Omental fat pad (tissue), 4 donors: ENCODE results near the gene LHPP. TPM values are rescaled to one million over a fixed set of nuclear protein-coding genes. Genes with fewer than 3 reads are reported as not detected.

Source experiments
- ATAC-seq: fragments of 150-250 bp; one replicate; pipeline ENCODE4 v1.9.1; 2016; ENCODE audit warnings: mild to moderate bottlenecking, moderate library complexity; ENCODE audit not compliant: low FRiP score
- DNase-seq: peaks from one replicate; pipeline ENCODE4 v3.0.0-alpha.2; 2019; ENCODE audit warnings: low spot score
- total RNA-seq, 4 donors: library from RNA; depleted of rRNA; stranded (reverse); fragments of >200 nt; gene quantifications; one replicate each; pipeline ENCODE4 v1.1.0, GENCODE V29; 2016
- TF ChIP-seq, protein P1 (sequence below), 3 donors: fragments of 450-650 bp; IDR thresholded peaks; one replicate each; pipeline ENCODE4 v1.5.1; 2016 to 2017; ENCODE audit warnings: antibody characterized with exemption in 3 of 3, mild to moderate bottlenecking in 3 of 3, moderate library complexity in 2 of 3

The LHPP gene
- total RNA-seq, 4 donors from 2014 or later: 10.1 to 16.2 (median 13.7) TPM

DNA sequence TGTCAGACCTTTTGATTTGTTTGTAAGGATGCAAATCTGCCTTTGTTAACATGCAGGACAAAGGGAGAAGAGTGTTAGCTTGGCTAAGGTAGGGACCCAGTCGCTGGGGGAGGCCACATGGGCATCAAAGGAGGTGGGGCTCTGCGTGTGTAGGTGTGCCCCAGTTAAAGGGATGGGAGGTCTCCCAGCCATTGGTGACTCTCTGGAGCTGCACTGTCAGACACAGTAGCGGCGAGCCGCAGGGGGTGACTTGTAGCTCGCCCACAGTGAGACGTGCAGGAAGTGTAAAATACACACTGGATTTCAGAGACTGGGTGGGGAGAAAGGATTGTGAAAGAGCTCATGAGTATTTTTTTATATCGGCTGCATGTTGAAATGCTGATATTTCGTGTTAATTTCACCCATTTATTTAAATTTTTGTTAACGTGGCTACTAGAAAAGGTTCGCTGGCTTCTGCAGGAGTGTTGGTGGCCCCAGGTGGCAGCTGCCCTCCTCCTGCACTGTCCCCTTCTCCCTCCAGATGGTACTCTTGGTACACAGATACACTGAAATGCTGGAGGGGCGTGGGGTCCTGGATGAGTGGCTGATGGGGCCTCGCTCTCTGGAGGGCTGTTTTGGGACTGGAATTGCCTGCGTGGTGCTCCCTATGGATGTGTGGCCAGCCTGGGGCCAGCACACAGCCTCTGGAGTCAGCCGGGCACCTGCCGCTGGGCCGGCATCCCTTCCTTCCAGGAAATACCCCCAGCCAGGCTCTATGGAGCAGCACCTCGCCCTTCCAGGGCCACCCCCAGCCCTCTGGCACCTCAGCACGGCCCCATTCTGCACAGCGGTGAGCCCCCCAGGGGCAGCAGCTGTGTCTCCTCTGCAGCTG, 59.2 kb downstream of the LHPP start:
- ATAC-seq (no peak), DNase-seq (no peak)

DNA sequence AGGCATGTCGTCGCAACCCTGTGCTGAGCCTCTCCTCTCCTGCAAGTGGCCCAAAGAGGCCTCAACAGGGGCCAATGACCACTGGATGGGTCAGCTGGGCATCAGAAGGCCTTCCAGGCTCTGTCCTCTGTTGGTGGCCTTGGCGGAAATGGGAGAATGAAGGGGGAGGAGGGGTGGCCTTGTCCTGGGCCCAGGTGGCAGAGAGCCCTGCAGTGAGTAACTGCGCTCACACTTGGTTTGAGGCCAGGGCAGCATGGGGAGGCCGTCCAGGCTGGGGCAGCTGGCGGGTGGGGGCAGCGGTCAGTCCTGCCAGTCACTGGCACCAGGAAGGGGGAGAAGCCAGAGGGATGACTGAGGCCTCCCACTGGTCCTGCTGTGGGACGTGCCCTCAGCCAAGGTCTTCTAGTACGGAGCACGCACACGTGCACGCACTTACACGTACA, 59.8 kb downstream of the LHPP start:
- no peak for DNase-seq
- no peak for ATAC-seq

More for the DNA sequence above, 59.2 kb downstream of the LHPP start:
- TF ChIP-seq, protein P1, sequence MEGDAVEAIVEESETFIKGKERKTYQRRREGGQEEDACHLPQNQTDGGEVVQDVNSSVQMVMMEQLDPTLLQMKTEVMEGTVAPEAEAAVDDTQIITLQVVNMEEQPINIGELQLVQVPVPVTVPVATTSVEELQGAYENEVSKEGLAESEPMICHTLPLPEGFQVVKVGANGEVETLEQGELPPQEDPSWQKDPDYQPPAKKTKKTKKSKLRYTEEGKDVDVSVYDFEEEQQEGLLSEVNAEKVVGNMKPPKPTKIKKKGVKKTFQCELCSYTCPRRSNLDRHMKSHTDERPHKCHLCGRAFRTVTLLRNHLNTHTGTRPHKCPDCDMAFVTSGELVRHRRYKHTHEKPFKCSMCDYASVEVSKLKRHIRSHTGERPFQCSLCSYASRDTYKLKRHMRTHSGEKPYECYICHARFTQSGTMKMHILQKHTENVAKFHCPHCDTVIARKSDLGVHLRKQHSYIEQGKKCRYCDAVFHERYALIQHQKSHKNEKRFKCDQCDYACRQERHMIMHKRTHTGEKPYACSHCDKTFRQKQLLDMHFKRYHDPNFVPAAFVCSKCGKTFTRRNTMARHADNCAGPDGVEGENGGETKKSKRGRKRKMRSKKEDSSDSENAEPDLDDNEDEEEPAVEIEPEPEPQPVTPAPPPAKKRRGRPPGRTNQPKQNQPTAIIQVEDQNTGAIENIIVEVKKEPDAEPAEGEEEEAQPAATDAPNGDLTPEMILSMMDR (IDR thresholded peaks at IDR 0.05): no peak

DNA sequence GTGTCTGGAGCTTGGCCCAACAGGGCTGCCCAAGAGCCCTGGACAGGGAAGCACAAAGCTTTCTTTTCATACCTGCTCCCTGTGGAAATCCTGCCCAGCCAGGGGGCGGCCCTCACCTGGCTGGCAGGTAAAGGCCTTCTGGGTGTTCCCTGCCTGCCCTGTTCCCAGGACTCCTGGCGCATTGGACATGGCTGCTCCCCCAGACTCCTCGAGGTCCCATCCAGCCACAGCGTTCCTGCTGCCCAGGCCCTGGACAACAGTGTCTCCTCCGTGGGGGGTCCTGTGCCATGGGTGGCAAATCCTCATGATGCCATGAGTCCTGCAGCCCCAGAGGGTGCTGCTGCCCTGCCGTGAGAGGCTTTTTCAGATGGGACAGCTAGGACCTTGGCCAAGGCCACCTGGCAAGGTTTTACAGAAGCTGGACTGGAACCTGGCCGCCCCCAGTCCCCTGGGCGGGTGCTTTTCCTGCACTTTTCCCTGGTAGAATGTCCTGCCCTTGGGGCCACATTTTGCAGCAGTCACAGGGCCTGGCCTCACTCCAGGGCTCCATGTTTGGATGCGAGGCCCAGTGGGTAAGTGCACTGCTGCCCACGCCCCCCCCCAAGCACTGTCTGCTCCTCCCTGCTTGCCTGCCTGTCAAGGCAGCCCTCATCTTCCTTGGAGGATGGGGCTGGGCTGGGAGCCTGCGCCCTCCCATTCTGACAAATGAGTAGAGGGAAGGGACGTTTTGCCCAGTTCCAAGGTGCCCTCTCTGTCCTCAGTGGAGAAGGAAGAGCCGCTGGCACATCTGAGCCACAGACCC, 60.7 kb downstream of the LHPP start:
- TF ChIP-seq, protein P1 (IDR thresholded peaks at IDR 0.05): no peak
- DNase-seq (no peak), ATAC-seq (no peak)

More for the DNA sequence above, 59.8 kb downstream of the LHPP start:
- TF ChIP-seq, protein P1 (IDR thresholded peaks at IDR 0.05): no peak

DNA sequence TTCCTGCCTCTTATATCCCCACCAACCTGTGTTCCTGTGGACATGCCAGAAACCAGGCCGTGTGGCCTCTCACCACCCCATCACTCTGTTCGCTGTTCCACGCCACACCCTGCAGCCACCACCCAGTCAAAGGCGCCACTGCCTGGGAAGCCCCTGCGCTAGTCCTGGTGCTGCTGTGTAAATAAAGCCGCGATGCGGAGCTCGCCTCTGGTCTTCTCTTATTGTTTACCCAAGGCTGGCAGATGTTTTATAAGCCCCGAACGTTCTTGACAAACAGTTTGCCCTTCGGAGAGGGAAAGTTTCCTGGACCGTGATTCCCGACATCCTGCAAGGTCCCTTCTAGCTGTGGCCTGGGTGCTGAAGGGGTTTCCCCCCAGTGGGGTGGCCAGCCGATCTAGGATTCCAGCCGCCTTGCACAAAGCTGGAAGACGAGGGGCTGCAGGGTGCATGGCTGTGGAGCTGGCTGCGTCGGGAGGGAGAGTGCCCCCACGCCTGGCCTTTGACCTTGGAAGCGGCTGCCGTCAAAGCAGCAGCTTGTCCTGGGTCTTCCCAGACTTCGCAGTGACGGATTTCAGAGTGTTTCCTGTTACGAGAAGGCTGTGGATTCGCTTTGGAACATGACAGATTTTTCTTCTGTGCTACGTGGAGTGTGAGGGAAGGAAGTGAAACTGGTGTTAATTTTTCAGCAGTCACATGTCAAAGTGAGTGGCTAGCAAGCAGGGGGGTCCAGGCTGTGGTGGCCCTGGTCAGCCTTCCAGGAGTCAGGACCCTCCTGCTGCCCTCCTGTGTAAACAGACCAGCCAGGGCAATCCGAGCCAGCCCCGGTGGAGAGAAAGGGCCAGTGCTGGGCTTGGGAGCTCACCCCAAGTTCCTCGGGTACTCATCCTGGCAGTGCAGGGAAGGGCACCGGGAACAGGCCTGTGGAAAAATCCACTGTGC, 61.6 kb downstream of the LHPP start:
- DNase-seq: no peak
- TF ChIP-seq, protein P1 (IDR thresholded peaks at IDR 0.05): no peak
- no peak for ATAC-seq

DNA sequence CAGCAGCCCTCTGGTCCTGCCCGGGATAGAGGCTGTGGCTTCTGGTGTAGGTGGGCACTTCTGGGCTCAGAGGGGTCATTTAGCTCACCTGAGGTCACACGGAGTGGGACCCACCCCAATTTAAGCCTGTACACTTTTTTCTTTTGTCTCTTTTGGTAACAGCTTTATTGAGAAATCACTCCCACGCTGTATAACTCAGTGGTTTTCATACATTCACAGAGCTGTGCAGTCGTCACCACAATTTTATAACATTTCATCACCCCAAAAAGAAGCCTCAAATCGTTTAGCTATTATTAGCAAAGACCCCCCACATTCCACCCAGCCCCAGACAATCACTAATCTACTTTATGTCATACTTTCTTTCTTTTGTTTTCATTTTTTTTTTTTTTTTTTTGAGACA, 62.3 kb downstream of the LHPP start:
- ATAC-seq (no peak), DNase-seq (no peak)
- TF ChIP-seq, protein P1 (IDR thresholded peaks at IDR 0.05): no peak

DNA sequence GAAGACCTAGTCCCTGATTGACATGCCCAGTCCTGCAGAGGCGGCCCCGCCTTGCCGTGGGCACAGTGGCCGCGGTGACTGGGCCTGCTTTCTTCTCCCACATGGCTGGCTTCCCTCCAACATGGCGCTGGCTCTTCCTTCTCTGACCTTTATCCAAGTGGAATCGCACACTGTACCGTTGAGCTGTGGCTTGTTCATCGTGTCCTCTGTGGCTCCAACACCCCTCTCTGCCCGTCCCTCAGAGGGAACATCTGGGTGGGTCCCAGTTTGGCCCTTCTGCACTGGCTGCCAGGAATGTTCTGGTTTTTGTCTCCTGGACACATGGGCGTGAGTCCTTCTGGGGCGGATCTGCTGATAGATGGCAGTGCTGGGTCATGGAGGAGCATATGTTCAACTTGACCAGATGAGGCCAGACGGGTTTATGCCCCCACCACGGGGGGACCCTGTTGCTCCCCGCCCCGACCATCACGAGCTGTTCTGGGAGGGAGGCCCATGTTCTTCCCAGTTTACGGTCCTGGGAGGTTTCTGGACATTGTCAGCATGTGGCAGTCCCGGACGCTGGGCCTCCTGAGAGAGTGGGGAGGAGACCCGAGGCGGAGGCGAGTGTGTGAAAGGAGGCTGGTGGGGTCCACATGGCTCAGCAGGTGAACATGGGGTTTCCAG, 63.5 kb downstream of the LHPP start:
- TF ChIP-seq, protein P1 (IDR thresholded peaks at IDR 0.05): no peak
- no peak for ATAC-seq
- DNase-seq: no peak
